SK-N-SH (cell line): ENCODE measurements around the gene AFF1. TPM values are rescaled to one million over a fixed set of nuclear protein-coding genes. Genes with fewer than 3 reads are reported as not detected.

ENCODE experiments used
- CTCF ChIA-PET: fragments of 300-600, 350-600 bp; formaldehyde crosslinking; extraction: SDS; loops from one replicate; lab custom pipeline; 2021; lab: Yijun Ruan, JAX
- POLR2A ChIA-PET: fragments of 350-600 bp; sonication (Branson Sonifier 250); formaldehyde crosslinking; extraction: SDS; loops from one replicate; lab custom pipeline; 2020; ENCODE audit warnings: antibody characterized with exemption, inconsistent platforms; lab: Yijun Ruan, JAX
- DNase-seq: peaks from one replicate; pipeline ENCODE4 v3.0.0; 2012
- H2AFZ ChIP-seq: fragments of 200-600 bp; sonication (generic); 2 replicates; pipeline ENCODE4 v1.8.1; 2016; ENCODE audit warnings: antibody characterized with exemption, mild to moderate bottlenecking, low read depth
- H3F3A ChIP-seq: fragments of 200-600 bp; sonication (generic); replicated peaks from 2 replicates; pipeline ENCODE3; 2016; ENCODE audit warnings: antibody characterized with exemption, mild to moderate bottlenecking; ENCODE audit not compliant: insufficient read depth
- H3K27ac ChIP-seq, 2 experiments: fragments of 200-500 bp in 1 of 2; fragments of 200-600 bp in 1 of 2; sonication (Bioruptor generic) in 1 of 2; sonication (generic), shearing (Covaris generic) in 1 of 2; 2 replicates each; pipeline versions ENCODE4 v1.5.1 to v1.6.1; 2014 to 2016; ENCODE audit warnings: low read depth in 2 of 2, inconsistent platforms in 1 of 2, low read length in 1 of 2, mild to moderate bottlenecking in 1 of 2, mixed read lengths in 1 of 2
- H3K27me3 ChIP-seq: fragments of 200-600 bp; sonication (generic), shearing (Covaris generic); 2 replicates; pipeline ENCODE4 v1.6.1; 2016; ENCODE audit warnings: mixed run types; ENCODE audit not compliant: insufficient read depth
- H3K36me3 ChIP-seq, 2 experiments: fragments of 200-500 bp in 1 of 2; fragments of 200-600 bp in 1 of 2; sonication (Bioruptor generic) in 1 of 2; sonication (generic) in 1 of 2; replicated peaks in 1 of 2; 2 replicates each; pipeline versions ENCODE3 to v1.5.1; 2014 to 2016; ENCODE audit warnings: low read length in 1 of 2, mild to moderate bottlenecking in 1 of 2; ENCODE audit not compliant: insufficient read depth in 2 of 2, control insufficient read depth in 1 of 2
- H3K4me1 ChIP-seq, 2 experiments: fragments of 200-500 bp in 1 of 2; fragments of 200-600 bp in 1 of 2; sonication (Bioruptor generic) in 1 of 2; sonication (generic), shearing (Covaris generic) in 1 of 2; 2 replicates each; pipeline versions ENCODE4 v1.5.1 to v1.6.1; 2014 to 2016; ENCODE audit warnings: low read depth in 1 of 2, low read length in 1 of 2, mixed run types in 1 of 2; ENCODE audit not compliant: insufficient read depth in 2 of 2, control insufficient read depth in 1 of 2
- H3K4me2 ChIP-seq: fragments of 200-600 bp; sonication (generic), shearing (Covaris generic); 2 replicates; pipeline ENCODE4 v1.6.1; 2017; ENCODE audit warnings: mixed run types
- H3K4me3 ChIP-seq, 2 experiments: fragments of 200-500 bp in 1 of 2; fragments of 200-600 bp in 1 of 2; sonication (Bioruptor generic) in 1 of 2; sonication (generic), shearing (Covaris generic) in 1 of 2; 2 replicates each; pipeline versions ENCODE4 v1.5.1 to v1.8.1; 2014 to 2016; ENCODE audit warnings: low read depth in 2 of 2, inconsistent platforms in 1 of 2, low read length in 1 of 2, mild to moderate bottlenecking in 1 of 2, mixed read lengths in 1 of 2, moderate library complexity in 1 of 2
- H3K79me2 ChIP-seq: fragments of 200-600 bp; sonication (generic); 2 replicates; pipeline ENCODE4 v1.8.1; 2017; ENCODE audit warnings: mild to moderate bottlenecking; ENCODE audit not compliant: insufficient read depth
- H3K9ac ChIP-seq: fragments of 200-600 bp; sonication (generic); 2 replicates; pipeline ENCODE4 v1.6.1; 2017; ENCODE audit warnings: mixed run types
- H3K9me2 ChIP-seq: fragments of 200-600 bp; sonication (generic); 2 replicates; pipeline ENCODE4 v1.6.1; 2017; ENCODE audit warnings: mixed run types
- H3K9me3 ChIP-seq: fragments of 200-600 bp; sonication (generic); 2 replicates; pipeline ENCODE4 v1.6.1; 2017; ENCODE audit warnings: mixed run types, mild to moderate bottlenecking, moderate library complexity
- H4K20me1 ChIP-seq: fragments of 200-600 bp; sonication (generic); 2 replicates; pipeline ENCODE4 v1.6.1; 2017; ENCODE audit warnings: mild to moderate bottlenecking, mixed run types; ENCODE audit not compliant: insufficient read depth
- EP300 ChIP-seq, 2 experiments: IDR thresholded peaks; 2 replicates each; pipeline versions ENCODE4 v1.4.0 to v1.6.1; 2012; ENCODE audit warnings: borderline replicate concordance in 1 of 2, low read depth in 1 of 2, low read length in 1 of 2
- EZH2phosphoT487 ChIP-seq: fragments of 200-600 bp; sonication (generic); IDR thresholded peaks from 2 replicates; pipeline ENCODE4 v1.6.1; 2017; ENCODE audit warnings: low read depth, mixed run types, mild to moderate bottlenecking, antibody characterized with exemption, moderate library complexity, borderline replicate concordance
- FOXJ3 ChIP-seq: sonication (generic); formaldehyde crosslinking; IDR thresholded peaks from 2 replicates; pipeline ENCODE4 v1.5.1; 2020; ENCODE audit warnings: mild to moderate bottlenecking, missing genetic modification reagents
- FOXM1 ChIP-seq: IDR thresholded peaks from 2 replicates; pipeline ENCODE4 v1.4.0; 2012; ENCODE audit warnings: low read depth, mild to moderate bottlenecking
- GATA2 ChIP-seq: sonication (generic); formaldehyde crosslinking; IDR thresholded peaks from 2 replicates; pipeline ENCODE4 v1.5.0; 2020; ENCODE audit warnings: mild to moderate bottlenecking, missing genetic modification reagents
- MAX ChIP-seq: IDR thresholded peaks from 2 replicates; pipeline ENCODE4 v1.4.0; 2012; ENCODE audit warnings: low read depth
- MXI1 ChIP-seq: IDR thresholded peaks from 2 replicates; pipeline ENCODE4 v1.6.1; 2012; ENCODE audit warnings: mild to moderate bottlenecking, low read depth, low read length, improper control_type of control experiment
- RAD21 ChIP-seq: IDR thresholded peaks from 2 replicates; pipeline ENCODE4 v1.6.1; 2012; ENCODE audit warnings: mild to moderate bottlenecking, low read length
- TCF12 ChIP-seq: IDR thresholded peaks from 2 replicates; pipeline ENCODE4 v1.4.0; 2012
- TEAD4 ChIP-seq: IDR thresholded peaks from 2 replicates; pipeline ENCODE4 v1.4.0; 2012; ENCODE audit warnings: mild to moderate bottlenecking, borderline replicate concordance; ENCODE audit not compliant: insufficient read depth
- YY1 ChIP-seq: IDR thresholded peaks from 2 replicates; pipeline ENCODE4 v1.4.0; 2012; ENCODE audit warnings: low read depth, mild to moderate bottlenecking
- WGBS: methylation state at CpG from one replicate; pipeline ENCODE4 v1.1.6; 2017; ENCODE audit warnings: low lambda C conversion rate; 5-methylcytosine and 5-hydroxymethylcytosine counted together
- polyA plus RNA-seq, 3 experiments: library from polyadenylated mRNA; depleted of rRNA; stranded (reverse); fragments of >200 nt; gene quantifications; 2 replicates each; pipeline ENCODE4 v1.2.3, GENCODE V29; 2012
- TF ChIP-seq, protein P1 (sequence below): IDR thresholded peaks from 2 replicates; pipeline ENCODE4 v1.4.0; 2012; ENCODE audit warnings: low read depth, borderline replicate concordance
- TF ChIP-seq, protein P2 (sequence below): fragments of 150-350 bp; IDR thresholded peaks from 2 replicates; pipeline ENCODE4 v1.6.1; 2017; ENCODE audit warnings: antibody characterized with exemption, low read length, low read depth, borderline replicate concordance
- TF ChIP-seq, protein P3 (sequence below): IDR thresholded peaks from 2 replicates; pipeline ENCODE4 v1.4.0; 2012; ENCODE audit warnings: low read depth, borderline replicate concordance

Gene AFF1
- polyA plus RNA-seq, 1 of the 3 experiments (the other 2 are of a cell fraction): 2.7 TPM

- POLR2A ChIA-PET: no interaction called here
These were observed 143.2 kb downstream of the AFF1 start for GRCh38 chr4:87077914-87078585.

More at GRCh38 chr4:87077914-87078585, 143.2 kb downstream of the AFF1 start:
- Histone ChIP-seq H3K9me2 (no peaks in the 10 kb centered on the region), H3K9ac (no peak overlapping the region), H3K4me3 (no peak overlapping the region), H3K27ac (no peak overlapping the region), H3K4me2 (no peak overlapping the region), H3K9me3 (no peaks in the 10 kb centered on the region), H3K27me3 (no peaks in the 10 kb centered on the region), H2AFZ (no peak overlapping the region), H3K79me2 (0 out of 2 replicates have a peak, but pooled peaks cover 10% of the 10 kb centered on the region), H3K4me1 (peaks cover 0 to 4% of the 10 kb centered on the region in 2 experiments; a peak in 2 of 4 replicates), H4K20me1 (no peaks in the 10 kb centered on the region), H3F3A (no peaks in the 10 kb centered on the region), H3K36me3 (no peaks in the 10 kb centered on the region)
- DNase-seq: no peak
- TF ChIP-seq, protein P1, sequence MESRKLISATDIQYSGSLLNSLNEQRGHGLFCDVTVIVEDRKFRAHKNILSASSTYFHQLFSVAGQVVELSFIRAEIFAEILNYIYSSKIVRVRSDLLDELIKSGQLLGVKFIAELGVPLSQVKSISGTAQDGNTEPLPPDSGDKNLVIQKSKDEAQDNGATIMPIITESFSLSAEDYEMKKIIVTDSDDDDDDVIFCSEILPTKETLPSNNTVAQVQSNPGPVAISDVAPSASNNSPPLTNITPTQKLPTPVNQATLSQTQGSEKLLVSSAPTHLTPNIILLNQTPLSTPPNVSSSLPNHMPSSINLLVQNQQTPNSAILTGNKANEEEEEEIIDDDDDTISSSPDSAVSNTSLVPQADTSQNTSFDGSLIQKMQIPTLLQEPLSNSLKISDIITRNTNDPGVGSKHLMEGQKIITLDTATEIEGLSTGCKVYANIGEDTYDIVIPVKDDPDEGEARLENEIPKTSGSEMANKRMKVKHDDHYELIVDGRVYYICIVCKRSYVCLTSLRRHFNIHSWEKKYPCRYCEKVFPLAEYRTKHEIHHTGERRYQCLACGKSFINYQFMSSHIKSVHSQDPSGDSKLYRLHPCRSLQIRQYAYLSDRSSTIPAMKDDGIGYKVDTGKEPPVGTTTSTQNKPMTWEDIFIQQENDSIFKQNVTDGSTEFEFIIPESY: no peak
- TF ChIP-seq, protein P2, sequence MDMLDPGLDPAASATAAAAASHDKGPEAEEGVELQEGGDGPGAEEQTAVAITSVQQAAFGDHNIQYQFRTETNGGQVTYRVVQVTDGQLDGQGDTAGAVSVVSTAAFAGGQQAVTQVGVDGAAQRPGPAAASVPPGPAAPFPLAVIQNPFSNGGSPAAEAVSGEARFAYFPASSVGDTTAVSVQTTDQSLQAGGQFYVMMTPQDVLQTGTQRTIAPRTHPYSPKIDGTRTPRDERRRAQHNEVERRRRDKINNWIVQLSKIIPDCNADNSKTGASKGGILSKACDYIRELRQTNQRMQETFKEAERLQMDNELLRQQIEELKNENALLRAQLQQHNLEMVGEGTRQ: no peak
- TF ChIP-seq RAD21 (no peak), EP300 (IDR thresholded peaks at IDR 0.05; ENCODE audit: borderline replicate concordance in 1 of 2, low read depth in 1 of 2, low read length in 1 of 2) (no peak), YY1 (no peak), GATA2 (CRISPR knock-in tag) (no peak), MXI1 (no peak), EZH2phosphoT487 (no peak), TCF12 (no peak), FOXJ3 (CRISPR knock-in tag) (no peak), TEAD4 (no peak), FOXM1 (no peak), MAX (no peak)
- TF ChIP-seq, protein P3, sequence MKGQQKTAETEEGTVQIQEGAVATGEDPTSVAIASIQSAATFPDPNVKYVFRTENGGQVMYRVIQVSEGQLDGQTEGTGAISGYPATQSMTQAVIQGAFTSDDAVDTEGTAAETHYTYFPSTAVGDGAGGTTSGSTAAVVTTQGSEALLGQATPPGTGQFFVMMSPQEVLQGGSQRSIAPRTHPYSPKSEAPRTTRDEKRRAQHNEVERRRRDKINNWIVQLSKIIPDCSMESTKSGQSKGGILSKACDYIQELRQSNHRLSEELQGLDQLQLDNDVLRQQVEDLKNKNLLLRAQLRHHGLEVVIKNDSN: no peak
- CTCF ChIA-PET: interaction anchor here (2.6 to 2.7 kb wide), 2 partner anchors 15 to 156 kb away, joined by 14 to 20 read pairs; no protein-coding TSS in a partner anchor
- WGBS: 99% methylated on average over 4 of the region's 4 CpGs
